Testis (tissue), 2 donors: ENCODE data around the gene PRM3.
"Not testable (repeated sequence)": the region's sequence is repeated elsewhere in the genome, so short reads cannot be mapped to it uniquely, and the experiment has no call there.

ENCODE experiments used
- CTCF ChIP-seq, 3 experiments: fragments of 450-650 bp in 2 of 3; fragments of 200-600 bp in 1 of 3; sonication (generic) in 1 of 3; IDR thresholded peaks; one replicate each; pipeline ENCODE4 v1.5.1; 2016 to 2019; ENCODE audit warnings: antibody characterized with exemption in 3 of 3, mild to moderate bottlenecking in 2 of 3, moderate library complexity in 1 of 3
- POLR2A ChIP-seq: fragments of 450-650 bp; IDR thresholded peaks from one replicate; pipeline ENCODE4 v1.6.1; 2017; ENCODE audit warnings: antibody characterized with exemption, mild to moderate bottlenecking, moderate library complexity

DNA sequence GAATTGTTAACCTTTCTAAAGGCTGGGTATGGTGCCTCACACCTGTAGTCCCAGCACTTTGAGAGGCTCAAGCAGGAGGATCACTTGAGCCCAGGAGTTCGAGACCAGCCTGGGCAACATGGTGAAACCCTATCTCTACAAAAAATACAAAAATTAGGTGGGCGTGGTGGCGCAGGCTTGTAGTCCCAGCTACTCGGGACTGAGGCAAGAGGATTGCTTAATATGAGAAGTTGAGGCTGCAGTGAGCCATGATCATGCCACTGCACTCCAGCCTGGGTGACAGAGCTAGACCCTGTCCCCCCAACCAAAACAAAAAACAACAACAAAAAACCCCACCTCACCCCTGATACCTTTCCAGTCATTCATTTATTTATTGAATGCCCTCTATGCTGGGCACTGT is 16.3 kb upstream of the PRM3 start:
- TF ChIP-seq CTCF (IDR thresholded peaks at IDR 0.05); POLR2A: not testable (repeated sequence)
